ENCODE results near the gene DSCAML1. TPM values are rescaled to one million over a fixed set of nuclear protein-coding genes. Genes with fewer than 3 reads are reported as not detected.

Gene DSCAML1
- total and polyA plus RNA-seq, 2 of the 8 experiments (the other 6 are each of a cell fraction or from before 2014, with no cell fraction given): 0.19 to 0.24 TPM

DNA sequence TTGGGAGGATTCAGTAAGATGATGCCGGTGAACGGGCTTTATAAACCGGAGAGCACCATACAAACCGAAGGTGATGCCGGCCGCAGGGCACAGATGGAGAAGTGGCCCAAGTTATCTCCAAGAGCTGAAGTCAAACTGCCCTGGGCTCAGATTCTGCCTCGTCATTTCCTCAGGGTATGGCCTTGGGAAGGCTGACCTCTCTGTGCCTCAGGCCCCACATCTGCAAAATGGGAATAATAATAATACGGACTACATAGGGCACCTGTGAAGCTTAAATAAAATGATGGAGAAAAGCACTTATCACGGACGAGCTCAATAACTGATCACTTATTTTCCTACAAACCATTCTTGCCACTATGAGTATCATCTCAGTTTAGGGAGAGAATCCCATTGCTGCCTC is 29.9 kb downstream of the DSCAML1 start:
- H2AK5ac ChIP-seq (ENCODE audit: low read depth, low read length): no peak overlapping the region
- no peak overlapping the region for H4K8ac ChIP-seq (ENCODE audit: extremely low read depth, insufficient read depth, low read length)
- no peak overlapping the region for H3K9ac ChIP-seq (replicated peaks in 1 of 4; ENCODE audit: extremely low read depth in 1 of 4, low read depth in 3 of 4, low read length in 3 of 4)
- no peak overlapping the region for H4K91ac ChIP-seq (replicated peaks; ENCODE audit: insufficient read length, low read length)
- H3K18ac ChIP-seq (ENCODE audit: extremely low read depth, low read length): no peak overlapping the region
- H3K4me1 ChIP-seq (replicated peaks in 1 of 4; ENCODE audit: control insufficient read depth in 3 of 4, insufficient read depth in 4 of 4, low read length in 3 of 4): peaks cover 0 to 6% (median 0%) of the 10 kb centered on the region in 4 experiments; a peak in 1 of 7 replicates
- no peaks in the 10 kb centered on the region for H3K79me2 ChIP-seq (ENCODE audit: control insufficient read depth in 1 of 2, insufficient read depth in 2 of 2, low read length in 2 of 2)
- TF ChIP-seq BACH1 (IDR thresholded peaks at IDR 0.05; ENCODE audit: low read length) (no peak), SIN3A (conservative IDR thresholded peaks at IDR 0.05 in 1 of 2, IDR thresholded peaks at IDR 0.05 in 1 of 2; ENCODE audit: low read depth in 1 of 2, low read length in 2 of 2) (no peak), HDAC2 (IDR thresholded peaks at IDR 0.05; ENCODE audit: borderline replicate concordance in 1 of 2, low read depth in 2 of 2, low read length in 2 of 2) (no peak), SIRT6 (IDR thresholded peaks at IDR 0.05; ENCODE audit: low read length) (no peak)
- no peak overlapping the region for H2BK120ac ChIP-seq (replicated peaks; ENCODE audit: low read depth, low read length)
- no peak overlapping the region for H3K14ac ChIP-seq (ENCODE audit: insufficient read length)
- no peak overlapping the region for H2BK12ac ChIP-seq (ENCODE audit: low read depth, low read length)
- H3K36me3 ChIP-seq (ENCODE audit: control insufficient read depth in 2 of 4, insufficient read depth in 4 of 4, low read length in 3 of 4): no peaks in the 10 kb centered on the region
- H3K4ac ChIP-seq (replicated peaks; ENCODE audit: insufficient read length, low read depth, low read length): no peak overlapping the region
- H3K4me2 ChIP-seq (ENCODE audit: insufficient read depth in 1 of 2, low read depth in 2 of 2, low read length in 2 of 2): no peak overlapping the region
- H4K5ac ChIP-seq (ENCODE audit: insufficient read length, low read depth, low read length): no peak overlapping the region
- no peaks in the 10 kb centered on the region for H4K20me1 ChIP-seq (replicated peaks in 1 of 2; ENCODE audit: control insufficient read depth in 1 of 2, insufficient read depth in 2 of 2, low read length in 2 of 2)
- H3K56ac ChIP-seq (replicated peaks; ENCODE audit: insufficient read length, low read depth, low read length): no peak overlapping the region
- H3K23ac ChIP-seq (ENCODE audit: insufficient read length): no peak overlapping the region
- no peaks in the 10 kb centered on the region for H3K27me3 ChIP-seq (replicated peaks in 1 of 4; ENCODE audit: control insufficient read depth in 3 of 4, extremely low read depth in 1 of 4, insufficient read depth in 3 of 4, low read length in 3 of 4)
- H3K27ac ChIP-seq (ENCODE audit: low read depth, low read length): no peak overlapping the region
- no peak overlapping the region for H2BK15ac ChIP-seq (ENCODE audit: low read length)
- H3K23me2 ChIP-seq (ENCODE audit: low read depth, low read length): no peaks in the 10 kb centered on the region
- DNase-seq (ENCODE audit: low read depth in 1 of 2, low spot score in 2 of 2) (no peak), FAIRE-seq (no peak)
- no peak overlapping the region for H2BK5ac ChIP-seq (ENCODE audit: low read depth, low read length)
- H3K79me1 ChIP-seq (ENCODE audit: low read depth, low read length): no peaks in the 10 kb centered on the region
- ChIA-PET CTCF (ENCODE audit: partially characterized antibody) (interaction anchor here (1.1 to 1.7 kb wide), 3 partner anchors 25 to 341 kb away, joined by 3 to 5 read pairs (median 4); no protein-coding TSS in a partner anchor), POLR2A (ENCODE audit: partially characterized antibody) (no interaction called here)
- H3K9me3 ChIP-seq (ENCODE audit: insufficient read depth in 2 of 2, low read depth in 1 of 2, low read length in 1 of 2): no peaks in the 10 kb centered on the region
- 90% methylated on average over 10 of the region's 10 CpGs; no CpG with 5 or more reads in 1 of the 2 experiments for WGBS, 2 experiments (ENCODE audit: extremely low coverage in 1 of 2, insufficient coverage in 1 of 2, insufficient read length in 1 of 2, insufficient replicate concordance in 2 of 2, low coverage in 1 of 2, low lambda C conversion rate in 2 of 2, missing lambda C conversion rate in 1 of 2)
- no peak overlapping the region for H2BK20ac ChIP-seq (ENCODE audit: low read length)
- no peak overlapping the region for H3K4me3 ChIP-seq (ENCODE audit: extremely low read depth in 1 of 4, insufficient read depth in 2 of 4, low read depth in 3 of 4, low read length in 4 of 4)
- no peak overlapping the region for H2AFZ ChIP-seq (ENCODE audit: low read length)

Measured in H1 (cell line).